WTC11 (cell line): ENCODE data around the gene RNF208. TPM values are rescaled to one million over a fixed set of nuclear protein-coding genes. Genes with fewer than 3 reads are reported as not detected.

Experiments
- CDX4 ChIP-seq: fragments of 250-450 bp; sonication (Bioruptor Pico); IDR thresholded peaks from 2 replicates; pipeline ENCODE4 v1.9.0; 2021; ENCODE audit warnings: moderate library complexity, mild to moderate bottlenecking, inconsistent platforms, borderline replicate concordance
- CTCF ChIP-seq: fragments of 200-600 bp; IDR thresholded peaks from 2 replicates; pipeline ENCODE4 v1.8.0; 2022; ENCODE audit warnings: antibody characterized with exemption
- E2F5 ChIP-seq: sonication (generic); formaldehyde crosslinking; IDR thresholded peaks from 2 replicates; pipeline ENCODE4 v1.8.1; 2022; ENCODE audit warnings: mild to moderate bottlenecking, moderate library complexity, missing genetic modification reagents
- ESRRA ChIP-seq: sonication (generic); formaldehyde crosslinking; IDR thresholded peaks from 2 replicates; pipeline ENCODE4 v1.8.1; 2022; ENCODE audit warnings: mild to moderate bottlenecking, missing genetic modification reagents, borderline replicate concordance
- FOXK1 ChIP-seq: sonication (generic); formaldehyde crosslinking; IDR thresholded peaks from 2 replicates; pipeline ENCODE4 v1.8.0; 2022; ENCODE audit warnings: mild to moderate bottlenecking, moderate library complexity, missing genetic modification reagents
- GABPB1 ChIP-seq: sonication (generic); formaldehyde crosslinking; IDR thresholded peaks from 2 replicates; pipeline ENCODE4 v1.8.1; 2023; ENCODE audit warnings: mild to moderate bottlenecking, missing genetic modification reagents
- KAT7 ChIP-seq: sonication (generic); formaldehyde crosslinking; IDR thresholded peaks from 2 replicates; pipeline ENCODE4 v1.8.1; 2023; ENCODE audit warnings: missing genetic modification reagents, mild to moderate bottlenecking, borderline replicate concordance
- MLX ChIP-seq: sonication (generic); formaldehyde crosslinking; IDR thresholded peaks from 2 replicates; pipeline ENCODE4 v1.8.1; 2023; ENCODE audit warnings: mild to moderate bottlenecking, missing genetic modification reagents, moderate library complexity
- MYBL2 ChIP-seq: sonication (generic); formaldehyde crosslinking; IDR thresholded peaks from 2 replicates; pipeline ENCODE4 v1.8.1; 2023; ENCODE audit warnings: mild to moderate bottlenecking, moderate library complexity, missing genetic modification reagents
- NFYB ChIP-seq: sonication (generic); formaldehyde crosslinking; conservative IDR thresholded peaks from 2 replicates; pipeline ENCODE4 v1.8.0; 2022; ENCODE audit warnings: low read depth, missing genetic modification reagents
- RELA ChIP-seq: sonication (generic); formaldehyde crosslinking; IDR thresholded peaks from 2 replicates; pipeline ENCODE4 v1.8.1; 2022; ENCODE audit warnings: missing genetic modification reagents, mild to moderate bottlenecking, borderline replicate concordance
- SMAD3 ChIP-seq: sonication (generic); formaldehyde crosslinking; IDR thresholded peaks from 2 replicates; pipeline ENCODE4 v1.8.0; 2022; ENCODE audit warnings: missing genetic modification reagents, mild to moderate bottlenecking, borderline replicate concordance
- SOX15 ChIP-seq: fragments of 250-450 bp; sonication (Bioruptor Pico); IDR thresholded peaks from 2 replicates; pipeline ENCODE4 v1.9.0; 2021; ENCODE audit warnings: mild to moderate bottlenecking
- TEAD1 ChIP-seq: sonication (generic); formaldehyde crosslinking; IDR thresholded peaks from 2 replicates; pipeline ENCODE4 v1.8.0; 2022; ENCODE audit warnings: mild to moderate bottlenecking, missing genetic modification reagents
- USF2 ChIP-seq: sonication (generic); formaldehyde crosslinking; IDR thresholded peaks from 2 replicates; pipeline ENCODE4 v1.8.1; 2023; ENCODE audit warnings: mild to moderate bottlenecking, missing genetic modification reagents, moderate library complexity
- ZBTB43 ChIP-seq: sonication (generic); formaldehyde crosslinking; IDR thresholded peaks from 2 replicates; pipeline ENCODE4 v1.8.1; 2023; ENCODE audit warnings: mild to moderate bottlenecking, missing genetic modification reagents
- ZNF219 ChIP-seq: sonication (generic); formaldehyde crosslinking; IDR thresholded peaks from 2 replicates; pipeline ENCODE4 v1.8.0; 2023; ENCODE audit warnings: missing genetic modification reagents, mild to moderate bottlenecking, borderline replicate concordance
- ZNF423 ChIP-seq: fragments of 250-450 bp; sonication (Bioruptor Pico); IDR thresholded peaks from 2 replicates; pipeline ENCODE4 v2.1.2; 2022; ENCODE audit warnings: mild to moderate bottlenecking, moderate library complexity
- ZNF671 ChIP-seq: fragments of 250-450 bp; sonication (Bioruptor Pico); IDR thresholded peaks from 2 replicates; pipeline ENCODE4 v1.8.0; 2021; ENCODE audit warnings: mild to moderate bottlenecking
- ZSCAN18 ChIP-seq: fragments of 250-450 bp; sonication (Bioruptor Pico); IDR thresholded peaks from 2 replicates; pipeline ENCODE4 v2.1.2; 2022; ENCODE audit warnings: mild to moderate bottlenecking, moderate library complexity
- total RNA-seq: library from RNA; stranded (reverse); gene quantifications from 3 replicates; pipeline ENCODE4 v1.2.3, GENCODE V29; 2021

Gene RNF208
- total RNA-seq, 1 experiment from 2014 or later = 14.8 TPM

- TF ChIP-seq E2F5 (CRISPR knock-in tag) (peak; percentile 64; the same call in 1 of the 2 replicates), RELA (CRISPR knock-in tag) (peak; percentile 41; the same call in 1 of the 2 replicates), KAT7 (CRISPR knock-in tag) (0 out of 2 replicates have a peak, but pooled peaks have one; percentile 33), CDX4 (CRISPR knock-in tag) (no peak), ZSCAN18 (no peak), ZNF671 (no peak), FOXK1 (CRISPR knock-in tag) (0 out of 2 replicates have a peak, but pooled peaks have one; percentile 42), NFYB (CRISPR knock-in tag) (peak; percentile 94), TEAD1 (no peak), SOX15 (CRISPR knock-in tag) (no peak), CTCF (no peak), SMAD3 (CRISPR knock-in tag) (peak; percentile 30; the same call in 1 of the 2 replicates), GABPB1 (peak; percentile 77), MLX (CRISPR knock-in tag) (no peak), ZNF423 (CRISPR knock-in tag) (no peak), ZBTB43 (0 out of 2 replicates have a peak, but pooled peaks have one; percentile 25), ZNF219 (no peak), MYBL2 (CRISPR knock-in tag) (0 out of 2 replicates have a peak, but pooled peaks have one; percentile 25), USF2 (CRISPR knock-in tag) (peak; percentile 34; the same call in 1 of the 2 replicates), ESRRA (CRISPR knock-in tag) (peak; percentile 95)
These were observed 21.5 kb downstream of the RNF208 start, which contains the start of gene TPRN (continued) for GRCh38 chr9:137200311-137201204.
